ENCODE data around the gene MVB12B.

GRCh38 chr9:126399789-126400188, 73.2 kb downstream of the MVB12B start:
- no peak for TF ChIP-seq CTCF (IDR thresholded peaks at IDR 0.05)
- TF ChIP-seq ZFX (IDR thresholded peaks at IDR 0.05; ENCODE audit: borderline replicate concordance): no peak

All from 22Rv1 (cell line).